Stomach smooth muscle (tissue), 2 donors: ENCODE measurements around the gene ALDH1A2.
"Not testable (repeated sequence)": the region's sequence is repeated elsewhere in the genome, so short reads cannot be mapped to it uniquely, and the experiment has no call there.

ENCODE experiments used
- H3K27ac ChIP-seq: one replicate; pipeline ENCODE4 v1.7.0; 2013; ENCODE audit warnings: mild to moderate bottlenecking, low read length, inconsistent platforms
- H3K27me3 ChIP-seq, 2 donors: one replicate each; pipeline ENCODE4 v1.7.0; 2013; ENCODE audit warnings: low read length in 2 of 2; ENCODE audit not compliant: insufficient read depth in 2 of 2, control insufficient read depth in 1 of 2
- H3K36me3 ChIP-seq, 2 donors: one replicate each; pipeline ENCODE4 v1.7.0; 2013; ENCODE audit warnings: low read length in 2 of 2; ENCODE audit not compliant: control insufficient read depth in 2 of 2, insufficient read depth in 2 of 2
- H3K4me1 ChIP-seq: one replicate; pipeline ENCODE4 v1.7.0; 2013; ENCODE audit warnings: low read length; ENCODE audit not compliant: control insufficient read depth, insufficient read depth
- H3K4me3 ChIP-seq, 2 donors: one replicate each; pipeline ENCODE4 v1.7.0; 2013; ENCODE audit warnings: low read length in 2 of 2
- H3K9ac ChIP-seq, 2 donors: one replicate each; pipeline ENCODE4 v1.7.0; 2013; ENCODE audit warnings: low read length in 2 of 2, mild to moderate bottlenecking in 1 of 2
- H3K9me3 ChIP-seq, 2 donors: one replicate each; pipeline ENCODE4 v1.7.0; 2013; ENCODE audit warnings: low read length in 2 of 2; ENCODE audit not compliant: control insufficient read depth in 2 of 2
- donor health status: healthy.
- donor health status: Pancreatic carcinoma.

ALDH1A2 gene

DNA sequence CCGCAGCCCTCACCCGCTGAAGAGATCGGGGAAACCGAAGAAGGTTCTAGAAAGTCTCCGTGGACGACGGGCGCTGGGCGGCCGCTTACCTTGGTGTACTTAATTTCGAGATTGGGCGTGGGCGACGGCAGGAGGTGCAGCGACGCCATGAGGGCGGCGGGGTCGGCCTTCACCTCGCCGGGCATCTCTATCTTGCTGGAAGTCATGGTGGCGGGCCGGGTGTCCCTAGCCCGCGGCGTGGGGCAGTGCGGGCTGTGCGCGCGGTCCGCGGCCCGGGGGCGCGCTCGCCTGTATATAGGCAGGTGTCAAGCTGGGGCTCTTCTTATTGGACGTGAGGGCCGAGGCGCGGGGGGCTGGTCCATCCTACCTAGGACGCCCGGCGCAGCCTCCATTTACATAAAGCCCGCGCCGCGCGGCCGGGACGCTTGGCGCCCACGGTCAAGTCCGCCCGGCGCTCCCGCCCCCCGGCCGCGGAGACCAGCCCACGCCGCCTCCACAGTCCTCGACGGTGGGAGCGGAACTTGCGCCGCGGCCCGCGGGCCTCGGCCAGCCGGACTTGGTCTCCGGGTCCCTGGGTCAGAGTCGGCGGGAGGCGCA, at the start of gene ALDH1A2:
ALDH1A2 (minus strand) TSS at position 267 of the 597 bp plus-strand sequence; CDS start at position 206, 61 bp downstream.
- Histone ChIP-seq H3K36me3 (no peaks in the 10 kb centered on the region), H3K27ac (no peak within 1 kb of the TSS), H3K4me1 (peaks cover 9% of the 10 kb centered on the region), H3K27me3 (peaks cover 22 to 53% of the 10 kb centered on the region in 2 donors), H3K9ac (no peak within 1 kb of the TSS), H3K4me3 (peak within 1 kb of the TSS; percentile 35 to 65), H3K9me3 (no peaks in the 10 kb centered on the region)

DNA sequence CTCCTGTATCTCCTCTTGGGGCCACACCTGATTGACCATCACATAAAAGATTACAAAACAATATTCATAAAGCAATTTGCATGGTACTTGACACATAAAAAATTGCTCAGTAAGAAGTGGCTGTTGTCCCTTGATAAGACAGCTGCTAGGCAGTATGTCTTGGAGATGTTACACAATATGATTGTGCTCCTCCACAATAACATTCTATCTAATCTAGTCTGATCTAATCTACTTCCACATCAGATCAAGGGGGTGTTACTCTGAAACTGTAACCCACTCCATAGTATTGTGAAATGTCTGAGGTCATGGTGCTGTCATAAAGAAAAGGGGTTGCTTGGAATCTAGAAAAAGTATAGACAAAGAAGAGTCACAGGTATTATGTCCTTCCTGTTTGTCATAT, 49.3 kb upstream of the ALDH1A2 start:
- peaks cover 0 to 2% of the 10 kb centered on the region in 2 donors for H3K27me3 ChIP-seq
- no peak overlapping the region for H3K27ac ChIP-seq
- no peak overlapping the region for H3K9ac ChIP-seq
- H3K4me3 ChIP-seq = no peak overlapping the region
- no peaks in the 10 kb centered on the region for H3K4me1 ChIP-seq
- H3K9me3 ChIP-seq = no peaks in the 10 kb centered on the region
- H3K36me3 ChIP-seq = no peaks in the 10 kb centered on the region

DNA sequence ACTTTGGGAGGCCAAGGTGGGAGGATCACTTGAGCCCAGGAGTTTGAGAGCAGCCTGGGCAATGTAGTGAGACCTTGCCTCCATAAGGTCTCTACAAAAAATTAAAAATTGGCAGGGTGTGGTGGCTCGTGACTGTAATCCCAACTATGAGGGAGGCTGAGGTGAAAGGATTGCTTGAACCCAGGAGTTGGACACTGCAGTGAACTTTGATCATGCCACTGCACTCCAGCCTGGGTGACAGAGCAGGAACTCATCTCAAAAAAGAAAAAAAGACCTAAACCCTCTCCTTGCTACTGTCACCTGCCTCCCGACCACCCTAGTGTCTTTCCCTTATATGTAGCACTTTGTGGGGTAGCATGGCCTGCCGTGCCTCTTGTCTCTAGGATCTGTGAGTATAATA, 48.9 kb upstream of the ALDH1A2 start:
- no peaks in the 10 kb centered on the region for H3K36me3 ChIP-seq
- no peaks in the 10 kb centered on the region for H3K4me1 ChIP-seq
- H3K4me3 ChIP-seq = no peak overlapping the region
- peaks cover 0 to 2% of the 10 kb centered on the region in 2 donors for H3K27me3 ChIP-seq
- H3K9ac ChIP-seq = no peak overlapping the region
- no peaks in the 10 kb centered on the region for H3K9me3 ChIP-seq
- no peak overlapping the region for H3K27ac ChIP-seq

DNA sequence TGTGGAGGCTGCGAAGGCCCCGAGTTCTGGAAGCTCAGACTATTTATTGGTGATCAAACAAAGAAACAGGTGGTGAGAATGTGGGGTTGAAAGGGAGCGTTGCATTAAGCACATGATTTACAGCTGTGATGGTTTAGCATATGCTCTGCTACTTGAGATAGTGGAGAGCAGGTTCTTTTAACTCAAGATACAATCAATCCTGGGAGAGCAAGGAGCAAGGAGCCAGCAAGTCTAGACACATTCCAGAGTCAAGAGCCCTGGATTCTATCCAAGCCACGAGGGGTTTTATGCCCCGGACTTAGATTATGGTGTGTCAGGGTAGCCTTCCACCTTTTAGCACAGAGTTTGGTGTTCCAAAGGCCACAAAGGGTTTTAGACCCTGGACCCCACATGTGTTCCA, 47.8 kb upstream of the ALDH1A2 start:
- H3K27me3 ChIP-seq, H3K27ac ChIP-seq, H3K9ac ChIP-seq, H3K4me1 ChIP-seq, H3K36me3 ChIP-seq, H3K9me3 ChIP-seq, H3K4me3 ChIP-seq: not testable (repeated sequence)

DNA sequence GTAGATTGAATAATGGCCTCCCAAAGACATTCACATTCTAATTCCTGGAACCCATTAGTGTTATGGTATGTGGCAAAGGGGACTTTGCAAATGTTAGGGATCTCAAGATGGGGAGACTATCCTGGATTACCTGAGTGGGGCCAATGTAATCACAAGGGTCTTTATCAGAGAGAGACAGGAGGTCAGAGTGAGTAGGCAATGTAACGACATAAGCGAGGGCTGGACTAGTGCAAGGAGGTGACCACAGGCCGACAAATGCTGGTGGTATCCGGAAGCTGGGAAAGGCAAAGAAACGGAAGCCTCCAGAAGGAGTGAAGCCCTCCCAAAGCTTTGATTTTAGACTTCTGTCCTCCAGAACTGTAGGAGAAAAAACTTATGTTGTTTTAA, 46.2 kb upstream of the ALDH1A2 start:
- Histone ChIP-seq H3K9ac (no peak overlapping the region), H3K36me3 (no peaks in the 10 kb centered on the region), H3K9me3 (no peaks in the 10 kb centered on the region), H3K4me3 (no peak overlapping the region), H3K27me3 (no peaks in the 10 kb centered on the region), H3K27ac (no peak overlapping the region), H3K4me1 (no peaks in the 10 kb centered on the region)

DNA sequence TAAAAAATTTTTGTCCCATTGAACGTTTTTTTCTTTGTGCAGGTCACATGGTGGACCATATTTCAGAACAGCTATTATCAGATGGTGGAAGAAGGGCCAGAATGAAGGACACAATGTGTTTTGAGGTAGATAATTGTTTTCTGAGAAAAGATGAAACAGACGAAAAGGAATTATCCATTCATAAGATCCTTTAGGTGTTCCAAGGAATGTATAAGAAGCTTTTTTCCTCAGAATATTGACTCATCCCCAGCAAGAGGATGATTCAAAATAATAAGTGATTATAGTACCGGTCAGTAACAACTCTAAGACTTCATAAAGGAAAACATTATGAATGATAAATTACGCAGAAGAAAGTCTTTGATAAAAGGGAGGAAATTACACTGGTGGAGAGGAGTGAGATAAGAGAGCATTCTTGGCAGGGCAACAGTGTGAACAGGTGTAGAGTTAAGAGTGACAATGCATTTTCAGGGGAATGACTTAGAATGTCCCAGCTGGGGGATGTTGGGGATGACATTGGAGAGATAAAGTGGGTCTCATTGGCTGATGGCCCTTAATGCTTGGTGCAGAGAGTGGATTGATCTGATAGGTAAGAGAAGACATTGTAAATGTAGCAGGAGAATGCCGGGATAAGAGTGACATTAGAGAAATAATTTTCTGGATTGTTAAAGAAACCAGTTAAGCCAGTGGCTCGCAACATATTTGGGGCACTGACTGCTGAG, 45.6 kb upstream of the ALDH1A2 start:
- Histone ChIP-seq H3K4me1 (no peaks in the 10 kb centered on the region), H3K36me3 (no peaks in the 10 kb centered on the region), H3K27me3 (no peaks in the 10 kb centered on the region), H3K9me3 (no peaks in the 10 kb centered on the region), H3K4me3 (no peak overlapping the region), H3K27ac (no peak overlapping the region), H3K9ac (no peak overlapping the region)

DNA sequence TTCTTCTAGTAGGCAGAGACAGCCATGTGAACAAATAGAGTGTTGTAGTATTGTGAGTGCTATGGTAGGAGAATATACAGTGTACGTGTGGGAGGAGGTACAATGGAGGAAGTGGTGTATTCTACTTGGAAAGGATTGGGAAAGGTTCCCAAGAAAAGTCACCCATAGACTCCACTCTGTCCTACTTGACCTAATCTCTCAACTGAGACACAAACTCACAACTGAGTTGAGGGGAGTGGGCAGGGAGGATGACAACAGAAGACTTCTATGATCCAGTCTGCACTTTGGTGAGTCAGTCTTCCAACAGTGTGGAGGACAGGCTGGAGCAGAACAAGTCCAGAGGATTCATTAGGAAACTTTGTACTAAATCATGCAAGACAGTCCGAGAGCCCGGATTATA, 43.9 kb upstream of the ALDH1A2 start:
- no peaks in the 10 kb centered on the region for H3K9me3 ChIP-seq
- no peaks in the 10 kb centered on the region for H3K4me1 ChIP-seq
- no peak overlapping the region for H3K4me3 ChIP-seq
- H3K36me3 ChIP-seq = no peaks in the 10 kb centered on the region
- H3K27ac ChIP-seq = no peak overlapping the region
- no peak overlapping the region for H3K9ac ChIP-seq
- no peaks in the 10 kb centered on the region for H3K27me3 ChIP-seq

DNA sequence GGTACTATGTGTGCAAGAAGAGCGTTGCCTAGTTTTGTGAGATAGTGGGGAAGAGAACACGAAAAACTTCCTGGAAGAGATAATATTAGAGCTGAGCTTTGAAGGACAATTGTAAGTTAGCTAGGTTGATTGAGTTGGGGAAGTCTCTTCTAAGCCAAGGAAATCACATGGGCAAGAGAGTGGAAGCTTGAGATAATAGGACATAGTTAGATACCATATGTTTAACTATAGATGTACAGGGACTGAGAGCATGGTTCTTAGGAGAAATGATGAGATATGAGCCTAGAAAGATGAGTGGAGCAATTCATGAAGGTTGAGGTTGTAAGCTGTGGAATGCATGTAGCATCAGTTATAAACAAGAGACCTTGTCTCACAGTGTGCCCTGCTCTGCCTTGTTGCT, 42.6 kb upstream of the ALDH1A2 start:
- Histone ChIP-seq H3K27ac (no peak overlapping the region), H3K4me1 (no peaks in the 10 kb centered on the region), H3K36me3 (no peaks in the 10 kb centered on the region), H3K27me3 (no peaks in the 10 kb centered on the region), H3K9ac (no peak overlapping the region), H3K4me3 (no peak overlapping the region), H3K9me3 (no peaks in the 10 kb centered on the region)

DNA sequence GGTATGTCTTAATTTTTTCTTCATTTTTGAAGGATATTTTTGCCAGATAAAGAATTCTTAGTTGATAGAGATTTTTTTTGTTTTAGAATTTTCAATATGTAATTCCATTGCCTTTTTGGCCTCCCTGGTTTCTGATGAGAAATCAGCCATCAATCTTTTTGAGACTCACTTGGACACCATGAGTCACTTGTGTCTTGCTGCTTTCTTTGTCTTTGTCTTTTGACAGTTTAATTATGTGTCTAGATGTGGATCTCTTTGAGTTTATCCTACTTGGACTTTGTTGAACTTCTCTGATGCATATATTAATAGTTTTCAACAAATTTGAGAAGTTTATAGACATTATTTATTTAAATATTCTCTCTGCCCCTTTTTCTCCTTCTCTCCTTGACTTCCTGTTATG, 38.0 kb upstream of the ALDH1A2 start:
- H3K9me3 ChIP-seq = no peaks in the 10 kb centered on the region
- H3K36me3 ChIP-seq = no peaks in the 10 kb centered on the region
- no peaks in the 10 kb centered on the region for H3K4me1 ChIP-seq
- H3K4me3 ChIP-seq = no peak overlapping the region
- no peak overlapping the region for H3K9ac ChIP-seq
- no peaks in the 10 kb centered on the region for H3K27me3 ChIP-seq
- H3K27ac ChIP-seq = no peak overlapping the region

DNA sequence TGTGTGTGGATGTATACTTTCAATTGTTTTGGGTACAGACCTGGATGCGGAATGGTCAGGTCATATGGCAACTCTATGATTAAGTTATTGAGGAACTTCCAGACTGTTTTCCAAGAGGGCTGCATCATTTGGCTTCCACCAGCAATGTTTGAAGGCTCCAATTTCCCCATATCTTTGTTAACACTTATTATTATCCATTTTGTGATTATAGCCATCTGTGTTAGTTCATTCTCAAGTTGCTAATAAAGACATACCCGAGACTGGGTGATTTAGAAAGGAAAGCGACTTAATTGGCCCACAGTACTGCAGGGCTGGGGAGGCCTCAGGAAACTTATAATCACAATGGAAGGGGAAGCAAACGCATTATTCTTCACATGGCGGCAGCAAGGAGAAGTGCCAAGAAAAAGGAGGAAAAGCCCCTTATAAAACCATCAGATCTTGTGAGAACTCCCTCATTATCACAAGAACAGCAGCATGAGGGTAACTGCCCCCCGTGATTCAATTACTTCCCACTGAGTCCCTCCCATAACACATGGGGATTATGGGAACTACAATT, 31.1 kb upstream of the ALDH1A2 start:
- Histone ChIP-seq H3K27me3 (no peaks in the 10 kb centered on the region), H3K9me3 (peaks cover 0 to 4% of the 10 kb centered on the region in 2 donors), H3K36me3 (no peaks in the 10 kb centered on the region), H3K27ac (no peak overlapping the region), H3K9ac (no peak overlapping the region), H3K4me3 (no peak overlapping the region), H3K4me1 (no peaks in the 10 kb centered on the region)

DNA sequence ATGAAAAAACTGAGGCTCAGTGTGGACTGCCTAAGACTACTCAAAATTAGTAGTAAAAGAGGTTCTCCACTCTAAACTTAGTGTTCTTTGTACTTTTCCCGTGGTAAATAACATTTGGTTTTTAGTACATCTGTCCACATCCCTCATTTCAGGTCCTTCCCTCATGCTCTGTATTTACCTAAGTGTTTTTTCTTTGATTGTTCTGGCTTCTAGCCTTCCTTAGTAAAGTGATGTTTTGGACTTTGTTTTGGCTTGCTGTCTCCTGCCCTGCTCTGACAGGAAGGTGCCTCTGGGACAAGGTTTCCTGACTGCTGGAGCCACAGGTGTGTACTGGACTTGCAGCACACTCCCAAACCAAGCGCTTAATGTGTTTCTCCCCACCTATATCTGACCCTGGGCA, 29.9 kb upstream of the ALDH1A2 start:
- no peak overlapping the region for H3K4me3 ChIP-seq
- H3K27me3 ChIP-seq = no peaks in the 10 kb centered on the region
- H3K9ac ChIP-seq = no peak overlapping the region
- H3K27ac ChIP-seq = no peak overlapping the region
- H3K9me3 ChIP-seq = peaks cover 0 to 4% of the 10 kb centered on the region in 2 donors
- no peaks in the 10 kb centered on the region for H3K36me3 ChIP-seq
- H3K4me1 ChIP-seq = no peaks in the 10 kb centered on the region
